Stimulated activated CD8-positive, alpha-beta memory T cell treated with anti-CD3 and anti-CD28 coated beads, Interleukin-7, amount 100 ng/mL, for 24 hours (primary cell): ENCODE results near the gene SEH1L.
"Not testable (repeated sequence)": the region's sequence is repeated elsewhere in the genome, so short reads cannot be mapped to it uniquely, and the experiment has no call there.

Experiments
- DNase-seq: peaks from one replicate; pipeline ENCODE4 v3.0.0-alpha.2; 2020; ENCODE audit warnings: low read depth

Gene SEH1L, protein sequence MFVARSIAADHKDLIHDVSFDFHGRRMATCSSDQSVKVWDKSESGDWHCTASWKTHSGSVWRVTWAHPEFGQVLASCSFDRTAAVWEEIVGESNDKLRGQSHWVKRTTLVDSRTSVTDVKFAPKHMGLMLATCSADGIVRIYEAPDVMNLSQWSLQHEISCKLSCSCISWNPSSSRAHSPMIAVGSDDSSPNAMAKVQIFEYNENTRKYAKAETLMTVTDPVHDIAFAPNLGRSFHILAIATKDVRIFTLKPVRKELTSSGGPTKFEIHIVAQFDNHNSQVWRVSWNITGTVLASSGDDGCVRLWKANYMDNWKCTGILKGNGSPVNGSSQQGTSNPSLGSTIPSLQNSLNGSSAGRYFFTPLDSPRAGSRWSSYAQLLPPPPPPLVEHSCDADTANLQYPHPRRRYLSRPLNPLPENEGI

DNA sequence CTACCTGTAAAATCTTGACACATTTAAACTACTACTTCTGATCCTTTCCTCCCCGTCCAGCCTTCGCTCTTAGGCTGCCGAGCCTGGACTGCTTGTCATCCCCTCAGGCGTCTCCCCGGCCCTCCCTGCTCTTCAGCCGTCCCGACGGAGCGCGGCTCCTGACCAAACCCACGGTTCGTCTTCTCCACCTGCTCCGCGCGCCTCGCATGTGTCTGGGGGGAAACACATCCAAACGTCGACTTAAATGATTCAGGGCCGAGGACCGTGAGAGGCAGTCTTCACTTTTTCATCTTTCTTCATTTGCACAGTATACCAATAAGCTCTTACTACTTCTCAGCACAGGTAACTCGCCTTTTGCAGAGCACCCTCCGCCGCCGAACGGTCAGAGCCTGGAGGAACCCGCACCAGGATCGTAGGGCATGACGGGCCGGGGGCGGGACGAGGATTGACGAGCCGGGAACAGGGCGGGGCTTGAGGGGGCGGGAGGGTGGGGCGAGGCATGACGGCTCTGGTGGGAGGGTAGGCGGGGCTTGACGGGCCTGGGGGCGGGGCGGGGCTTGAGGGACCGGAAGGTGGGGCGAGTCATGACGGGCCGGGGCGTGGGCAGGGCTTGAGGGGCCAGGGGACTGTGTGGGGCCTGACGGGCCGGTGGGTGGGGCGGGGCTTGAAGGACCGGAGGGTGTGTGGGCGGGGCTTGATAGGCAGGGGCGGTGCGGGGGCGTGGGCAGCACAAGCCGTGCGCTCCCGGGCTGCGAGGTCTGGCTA is at the start of gene SEH1L:
TSS of gene SEH1L (plus strand) at position 727 of the 765 bp plus-strand sequence. CDS start 111 bp downstream, outside the sequence.
- DNase-seq: peak; percentile 99

- DNase-seq: not testable (repeated sequence)
Observed at GRCh38 chr18:12901208-12901607, 46.6 kb upstream of the SEH1L start.

GRCh38 chr18:12904012-12904516 is 43.7 kb upstream of the SEH1L start:
- no peak for DNase-seq

GRCh38 chr18:12906119-12906518 is 41.7 kb upstream of the SEH1L start:
- no peak for DNase-seq

GRCh38 chr18:12906773-12907172 is 41.0 kb upstream of the SEH1L start:
- no peak for DNase-seq

DNA sequence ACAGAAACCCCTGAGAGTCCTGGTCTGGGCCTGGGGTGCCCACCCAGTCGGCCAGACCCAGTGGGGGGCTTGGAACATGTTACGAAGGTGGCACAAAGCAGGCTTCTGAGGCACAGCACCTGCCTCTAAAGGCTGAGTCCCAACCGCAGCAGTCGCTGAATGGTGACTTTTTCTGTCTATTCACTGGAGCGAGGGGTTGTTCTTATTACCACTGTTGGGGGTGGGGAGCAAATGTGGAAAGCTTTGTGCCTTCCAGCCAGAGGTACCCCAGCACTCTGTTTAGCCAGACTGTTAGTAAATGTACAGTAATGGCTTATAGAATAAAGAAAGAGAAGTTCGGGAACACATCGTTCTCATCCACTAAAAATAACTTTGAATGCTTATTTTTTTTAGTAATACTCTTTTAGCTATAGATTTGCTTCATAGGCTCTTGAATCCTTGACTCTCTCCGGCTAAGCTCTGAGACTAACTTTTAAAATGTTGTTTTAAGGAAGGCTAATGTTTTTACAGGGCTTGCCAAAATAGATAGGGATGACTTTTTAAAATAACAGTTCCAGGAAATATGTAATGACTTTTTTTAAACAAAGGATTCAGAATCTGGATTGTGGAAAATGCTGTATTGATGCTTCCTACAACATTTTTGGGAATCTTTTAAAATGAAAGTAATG is 40.4 kb upstream of the SEH1L start:
- no peak for DNase-seq

GRCh38 chr18:12908706-12909105 is 39.1 kb upstream of the SEH1L start:
- DNase-seq: no peak

DNA sequence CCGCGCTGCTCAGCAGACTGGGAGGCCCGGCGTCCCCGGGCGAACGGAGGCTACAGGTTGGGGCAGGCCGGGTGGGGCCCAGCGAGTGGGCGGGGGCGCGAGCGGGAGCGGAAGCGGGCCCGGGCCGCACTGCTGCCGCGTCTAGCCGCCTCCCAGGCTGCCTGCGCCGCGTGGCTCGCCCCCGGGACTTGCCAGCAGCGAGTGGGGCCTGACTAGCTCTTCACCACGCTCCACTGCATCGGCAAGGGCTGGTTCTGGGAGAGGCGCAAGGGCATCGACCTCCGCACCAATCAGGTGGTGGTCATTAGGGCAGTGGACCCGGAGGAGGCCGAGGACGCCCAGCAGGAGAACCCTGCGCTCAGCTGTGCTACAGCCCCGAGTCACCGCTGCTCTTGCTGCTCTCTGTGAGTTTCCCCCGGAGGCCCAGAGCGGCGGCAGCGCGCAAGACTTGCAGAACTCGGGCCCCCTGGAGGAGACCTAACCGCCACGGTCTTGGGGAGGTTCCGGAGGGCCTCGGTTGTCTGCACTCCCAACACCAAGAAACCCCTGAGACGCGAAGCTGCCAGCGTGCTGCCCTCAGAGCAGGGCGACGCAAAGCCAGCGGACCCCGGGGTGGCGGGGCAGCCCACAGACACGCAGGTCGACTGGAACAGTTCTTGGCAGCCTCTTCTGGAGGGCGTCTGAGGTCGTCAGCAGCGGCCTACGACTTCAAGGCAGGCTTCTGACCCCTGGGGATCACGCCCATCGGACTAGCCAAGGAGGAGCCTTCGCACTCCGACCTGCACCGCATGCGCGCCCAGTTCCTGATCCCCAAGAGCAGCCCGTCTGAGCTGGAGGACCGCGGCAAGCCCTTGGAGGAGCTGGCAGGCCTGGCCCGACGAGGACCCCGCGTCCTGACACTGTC is 36.5 kb upstream of the SEH1L start:
- peak; percentile 33 for DNase-seq

GRCh38 chr18:12911929-12912703 is 35.7 kb upstream of the SEH1L start:
- no peak for DNase-seq

DNA sequence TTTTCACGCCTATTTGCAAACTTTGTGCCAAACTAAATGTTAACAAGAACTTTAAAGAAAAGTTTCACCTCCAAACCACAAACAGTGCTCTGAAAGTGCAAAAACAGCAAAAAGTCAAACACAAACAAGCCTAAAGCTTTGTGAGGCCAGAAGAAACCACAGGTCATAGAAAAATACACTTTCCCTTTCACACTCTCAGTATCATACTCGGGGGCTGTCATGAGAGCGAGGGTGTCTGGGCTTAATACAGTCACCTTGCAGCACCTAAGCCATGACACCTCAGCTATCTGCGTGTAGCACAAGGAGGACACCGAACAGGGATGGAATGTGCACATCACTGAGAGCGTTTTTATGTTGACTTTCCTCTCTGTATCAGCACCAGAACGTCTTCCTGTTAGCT is 26.6 kb upstream of the SEH1L start:
- DNase-seq: no peak

GRCh38 chr18:12922266-12922665 is 25.5 kb upstream of the SEH1L start:
- DNase-seq: no peak

- no peak for DNase-seq
Observed at GRCh38 chr18:12924616-12925015, 23.2 kb upstream of the SEH1L start.

GRCh38 chr18:12928206-12928605 is 19.6 kb upstream of the SEH1L start:
- DNase-seq: no peak

DNA sequence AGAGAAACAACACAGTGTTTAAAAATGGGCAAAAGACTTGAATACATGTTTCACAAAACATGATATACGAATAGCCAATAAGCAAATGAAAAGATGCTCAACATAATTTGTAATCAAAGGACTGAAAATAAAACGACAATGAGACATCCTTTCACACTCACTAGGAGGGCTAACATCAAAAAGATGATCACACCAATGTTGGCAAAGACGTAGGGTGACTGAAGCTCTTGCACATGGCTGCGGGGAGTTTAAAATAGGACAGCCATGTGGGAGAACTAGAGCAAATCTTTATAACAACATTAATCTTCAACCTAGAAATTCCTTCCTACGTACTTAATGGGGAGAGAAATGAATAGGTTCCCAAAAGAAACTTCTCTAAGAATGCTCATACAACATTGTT is 19.2 kb upstream of the SEH1L start:
- no peak for DNase-seq

DNA sequence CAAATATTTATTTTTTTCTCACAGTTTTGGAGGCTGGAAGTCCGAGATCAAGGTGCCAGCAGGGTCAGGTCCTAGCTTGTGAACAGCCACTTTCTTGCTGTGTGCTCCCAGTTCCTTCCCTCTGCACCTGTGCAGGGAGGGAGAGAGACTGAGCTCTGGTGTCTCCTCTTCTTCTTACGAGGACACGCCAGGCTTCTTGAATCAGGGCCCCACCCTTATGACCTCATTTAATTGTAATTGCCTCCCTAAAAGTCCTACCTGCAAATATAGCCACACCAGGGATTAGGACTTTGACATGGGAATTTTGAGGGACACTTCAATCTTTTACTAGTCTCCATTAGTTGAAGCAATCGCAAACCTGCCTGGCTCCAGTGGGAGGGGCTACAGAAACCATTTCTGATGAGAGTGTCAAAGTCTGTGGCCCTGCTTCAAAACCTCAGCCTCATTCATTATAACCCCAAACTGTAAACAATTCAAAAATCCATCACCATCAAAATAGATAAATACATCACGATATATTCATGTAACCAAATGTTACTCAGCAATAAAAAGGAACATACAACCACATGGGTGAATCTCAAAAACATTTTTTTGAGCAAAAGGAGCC is 18.2 kb upstream of the SEH1L start:
- no peak for DNase-seq

GRCh38 chr18:12930376-12930775 is 17.4 kb upstream of the SEH1L start:
- no peak for DNase-seq

DNA sequence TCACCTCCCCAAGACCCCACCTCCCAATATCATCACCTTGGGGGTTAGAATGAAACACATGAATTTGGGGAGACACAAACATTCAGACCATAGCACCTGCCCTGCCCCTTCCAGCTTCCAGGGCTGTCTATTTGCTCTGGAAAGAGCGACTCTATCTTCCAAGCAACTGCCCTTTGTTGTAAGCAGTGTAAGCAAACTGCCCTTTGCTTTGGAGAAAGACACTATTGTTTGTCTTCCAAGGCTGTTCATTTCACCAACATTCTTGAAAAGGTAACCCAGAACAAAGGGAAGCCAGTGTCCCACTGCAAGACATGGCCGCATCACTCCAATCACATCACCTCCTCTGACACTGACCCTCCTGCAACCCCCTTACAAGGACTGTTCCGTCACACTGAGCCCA is 16.9 kb upstream of the SEH1L start:
- DNase-seq: no peak

- no peak for DNase-seq
Observed at GRCh38 chr18:12933327-12933726, 14.5 kb upstream of the SEH1L start.

DNA sequence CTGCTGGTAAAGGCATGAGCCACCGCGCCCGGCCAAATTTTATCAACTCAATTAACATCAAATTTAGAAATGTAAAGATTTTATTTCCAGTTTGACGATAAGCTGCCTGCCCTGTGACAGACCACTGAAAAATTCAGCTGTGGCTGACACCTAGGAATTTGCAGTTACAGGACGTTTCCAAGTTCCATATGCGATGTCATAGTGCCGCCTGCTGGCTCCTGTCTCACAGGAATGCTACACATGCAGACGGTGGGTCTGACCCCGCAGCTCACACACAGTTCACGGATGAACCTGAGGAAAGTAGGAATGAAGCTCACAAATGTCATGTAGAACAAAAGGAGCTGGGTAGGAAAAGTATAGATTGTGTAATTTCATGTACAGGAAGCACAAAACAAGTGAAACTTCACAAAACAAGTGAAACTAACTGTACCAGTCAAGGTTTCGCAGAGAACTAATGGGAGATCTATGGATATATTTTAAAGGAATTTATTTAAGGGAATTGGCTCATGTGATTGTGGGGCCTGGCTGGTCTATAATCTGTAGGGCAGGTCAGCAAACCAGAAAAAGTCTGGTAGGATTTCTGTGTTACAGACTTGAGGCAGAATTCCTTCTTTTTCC is 13.2 kb upstream of the SEH1L start:
- DNase-seq: peak; percentile 59

GRCh38 chr18:12939162-12939561 is 8.6 kb upstream of the SEH1L start:
- DNase-seq: no peak
